Esophagus squamous epithelium (tissue), 4 donors: Measurements from ENCODE around the gene EDC4.
A peak's percentile ranks its signal among the peaks of the same experiment; 100 is the strongest.

Source experiments
- CTCF ChIP-seq, 6 experiments: fragments of 450-650 bp in 4 of 6; fragments of 200-600 bp in 2 of 6; sonication (generic) in 2 of 6; IDR thresholded peaks; one replicate each; pipeline ENCODE4 v1.5.1; 2016 to 2019; ENCODE audit warnings: antibody characterized with exemption in 6 of 6, mild to moderate bottlenecking in 4 of 6, moderate library complexity in 4 of 6
- POLR2A ChIP-seq, 4 donors: fragments of 450-650 bp; IDR thresholded peaks; one replicate each; pipeline ENCODE4 v1.6.1; 2017; ENCODE audit warnings: antibody characterized with exemption in 4 of 4, mild to moderate bottlenecking in 4 of 4, moderate library complexity in 3 of 4

- TF ChIP-seq CTCF (IDR thresholded peaks at IDR 0.05) (peak in 3 of 6 experiments; percentile 2 to 19 (median 12)), POLR2A (IDR thresholded peaks at IDR 0.05) (peak in 1 of 4 donors; percentile 6)
These were observed 25.6 kb upstream of the EDC4 start, which contains the start of gene CENPT for GRCh38 chr16:67847064-67847861.
